Measurements from ENCODE around the gene MRAP2.
"Not testable (repeated sequence)": the region's sequence is repeated elsewhere in the genome, so short reads cannot be mapped to it uniquely, and the experiment has no call there.

Gene MRAP2

DNA sequence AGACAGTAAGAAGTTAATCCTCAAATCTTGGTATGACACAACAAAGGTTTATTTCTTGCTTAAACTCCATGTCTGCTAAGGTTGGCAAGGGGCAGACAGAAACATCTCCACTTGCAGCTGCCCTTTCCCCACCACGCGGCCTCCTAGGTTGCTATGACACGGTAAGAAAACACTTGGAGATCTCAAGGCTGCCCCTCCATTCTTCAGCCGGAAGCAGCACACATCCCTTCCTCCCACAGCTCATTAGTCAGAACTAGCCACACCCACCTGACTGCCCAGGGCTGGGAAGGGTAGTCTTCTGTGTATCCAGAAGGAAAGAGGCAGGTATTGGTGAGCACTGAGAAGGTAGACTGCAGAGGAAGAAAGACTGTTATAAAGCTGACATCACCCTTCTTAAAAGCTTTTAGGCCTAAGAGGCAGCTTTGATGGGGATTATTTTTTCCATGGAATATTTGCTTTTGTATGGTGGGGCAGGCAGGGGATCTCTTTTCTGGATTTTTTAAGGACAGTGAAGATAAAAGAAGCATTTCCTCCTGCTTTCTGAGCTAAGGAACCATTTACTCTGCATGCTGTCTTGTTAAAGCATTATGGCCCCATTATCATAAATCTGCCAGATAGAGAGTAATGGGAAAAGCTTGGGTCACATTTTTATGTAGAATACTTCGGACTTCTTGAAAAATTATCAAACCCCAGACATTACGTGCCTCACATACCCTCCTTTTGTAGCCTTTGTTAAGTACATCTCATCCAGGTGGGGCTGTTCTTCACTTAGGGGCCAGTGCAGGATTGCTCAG lies 41.6 kb downstream of the MRAP2 start:
- no peak for DNase-seq (ENCODE audit: low read depth in 2 of 2)

DNA sequence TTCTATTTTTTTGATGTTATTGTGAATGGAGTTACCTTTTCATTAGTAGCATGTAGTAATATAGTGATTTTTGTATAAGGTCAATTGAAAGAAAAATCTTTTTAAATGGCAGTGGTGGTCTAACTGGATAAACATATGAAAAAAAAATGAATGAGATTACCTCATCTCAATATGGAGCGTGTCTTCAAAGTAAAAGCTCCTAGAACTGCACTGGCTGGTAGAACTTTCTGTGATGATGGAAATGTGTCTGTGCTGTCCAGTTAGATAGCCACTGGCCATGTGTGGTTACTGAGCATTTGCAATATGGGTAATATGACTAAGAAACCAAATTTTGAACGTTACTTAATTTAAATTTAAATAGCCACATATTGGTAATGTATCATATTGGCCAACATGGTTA lies 44.1 kb downstream of the MRAP2 start:
- no peak for DNase-seq (ENCODE audit: low read depth in 2 of 2)

DNA sequence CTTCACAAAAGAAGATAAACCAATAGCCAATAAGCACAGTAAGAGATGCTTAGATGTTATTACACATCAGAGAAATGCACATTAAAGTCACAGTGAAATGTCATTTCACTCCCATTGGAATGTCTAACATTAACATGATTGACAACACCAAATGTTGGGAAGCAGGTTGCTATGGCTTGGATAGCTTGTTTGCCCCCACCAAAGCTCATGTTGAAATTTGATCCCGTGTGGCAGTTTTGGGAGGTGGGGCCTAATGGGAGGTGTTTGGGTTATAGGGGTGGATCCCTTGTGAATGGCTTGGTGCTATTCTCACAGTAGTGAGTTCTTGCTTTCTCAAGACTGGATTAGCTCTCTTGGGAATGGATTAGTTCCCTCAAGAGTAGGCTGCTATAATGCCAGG lies 44.8 kb downstream of the MRAP2 start:
- DNase-seq (ENCODE audit: low read depth in 2 of 2) = no peak

DNA sequence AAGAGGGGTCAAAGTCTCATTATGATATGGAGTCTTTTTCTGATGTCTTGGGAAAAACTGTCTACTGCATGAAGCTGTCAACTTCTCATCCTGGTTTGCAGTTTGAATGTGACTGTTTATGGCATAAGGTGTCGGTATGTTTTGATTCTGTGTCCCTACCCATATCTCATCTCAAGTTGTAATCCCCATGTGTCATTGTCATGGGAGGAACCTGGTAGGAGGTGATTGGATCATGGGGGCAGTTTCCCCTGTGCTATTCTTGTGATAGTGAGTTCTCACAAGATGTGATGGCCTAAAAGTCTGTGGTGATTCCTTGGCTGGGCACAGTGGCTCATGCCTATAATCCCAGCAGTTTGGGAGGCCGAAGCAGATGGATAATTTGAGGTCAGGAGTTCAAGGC lies 47.6 kb downstream of the MRAP2 start:
- DNase-seq (ENCODE audit: low read depth in 2 of 2) = no peak

DNA sequence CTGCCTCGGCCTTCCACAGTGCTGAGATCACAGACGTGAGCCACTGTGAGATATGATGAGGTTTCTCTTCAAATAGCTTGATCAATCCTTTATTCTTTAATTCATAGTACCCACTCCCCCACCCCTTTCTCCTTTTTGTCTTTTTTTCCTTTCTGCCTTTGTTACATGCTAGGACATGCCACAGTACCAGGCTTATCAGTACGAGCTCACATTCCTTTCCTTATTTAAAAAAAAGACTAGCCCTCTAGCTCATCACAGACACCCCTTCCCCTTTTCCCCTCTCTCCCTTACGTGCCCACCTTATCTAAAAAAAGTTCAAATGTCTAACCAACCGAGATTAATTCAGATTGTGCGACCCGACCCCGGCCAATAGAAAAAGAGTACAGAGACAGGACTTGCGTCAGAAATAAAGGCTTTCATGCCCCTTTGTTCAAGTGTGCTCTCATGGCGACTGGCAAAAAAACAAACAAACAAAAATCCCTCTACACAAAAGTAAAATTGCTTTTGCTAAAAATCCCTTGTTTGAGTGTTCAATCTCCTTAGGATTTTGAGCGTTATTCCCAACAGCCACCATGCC lies 49.2 kb downstream of the MRAP2 start:
- no peak for DNase-seq (ENCODE audit: low read depth in 2 of 2)

DNA sequence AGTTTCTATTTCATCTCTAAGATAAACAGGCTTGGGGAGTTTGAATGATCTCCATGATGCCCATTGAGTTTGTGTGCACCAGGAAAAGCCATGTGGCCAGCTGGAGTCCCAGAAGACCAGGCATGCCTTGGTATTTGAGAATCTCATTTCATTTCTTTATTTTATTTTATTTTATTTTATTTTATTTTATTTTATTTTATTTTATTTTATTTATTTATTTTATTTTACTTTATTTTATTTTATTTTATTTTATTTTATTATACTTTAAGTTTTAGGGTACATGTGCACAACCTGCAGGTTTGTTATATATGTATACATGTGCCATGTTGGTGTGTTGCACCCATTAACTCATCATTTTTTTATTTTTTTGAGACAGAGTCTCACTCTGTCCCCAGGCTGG lies 51.1 kb downstream of the MRAP2 start:
- DNase-seq (ENCODE audit: low read depth in 2 of 2) = not testable (repeated sequence)

DNA sequence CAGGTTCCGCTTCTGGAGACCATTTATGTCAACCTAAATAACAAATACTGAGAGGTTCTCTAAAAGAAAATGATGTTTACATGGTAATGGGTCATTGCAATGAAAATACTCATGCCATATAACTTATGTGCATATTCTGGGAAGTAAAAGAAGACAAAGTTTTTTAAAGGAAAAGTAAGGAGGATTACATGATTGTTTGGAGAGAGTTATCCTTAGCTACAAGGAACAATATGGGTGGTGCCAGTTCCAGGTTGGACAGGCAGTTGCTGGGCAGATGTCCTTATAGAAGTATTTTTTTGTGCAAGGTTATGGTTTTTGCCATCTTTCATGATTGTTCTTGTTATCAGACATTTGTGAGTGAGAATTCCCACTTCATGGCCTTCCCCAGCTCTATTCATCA lies 52.5 kb downstream of the MRAP2 start:
- no peak for DNase-seq (ENCODE audit: low read depth in 2 of 2)

DNA sequence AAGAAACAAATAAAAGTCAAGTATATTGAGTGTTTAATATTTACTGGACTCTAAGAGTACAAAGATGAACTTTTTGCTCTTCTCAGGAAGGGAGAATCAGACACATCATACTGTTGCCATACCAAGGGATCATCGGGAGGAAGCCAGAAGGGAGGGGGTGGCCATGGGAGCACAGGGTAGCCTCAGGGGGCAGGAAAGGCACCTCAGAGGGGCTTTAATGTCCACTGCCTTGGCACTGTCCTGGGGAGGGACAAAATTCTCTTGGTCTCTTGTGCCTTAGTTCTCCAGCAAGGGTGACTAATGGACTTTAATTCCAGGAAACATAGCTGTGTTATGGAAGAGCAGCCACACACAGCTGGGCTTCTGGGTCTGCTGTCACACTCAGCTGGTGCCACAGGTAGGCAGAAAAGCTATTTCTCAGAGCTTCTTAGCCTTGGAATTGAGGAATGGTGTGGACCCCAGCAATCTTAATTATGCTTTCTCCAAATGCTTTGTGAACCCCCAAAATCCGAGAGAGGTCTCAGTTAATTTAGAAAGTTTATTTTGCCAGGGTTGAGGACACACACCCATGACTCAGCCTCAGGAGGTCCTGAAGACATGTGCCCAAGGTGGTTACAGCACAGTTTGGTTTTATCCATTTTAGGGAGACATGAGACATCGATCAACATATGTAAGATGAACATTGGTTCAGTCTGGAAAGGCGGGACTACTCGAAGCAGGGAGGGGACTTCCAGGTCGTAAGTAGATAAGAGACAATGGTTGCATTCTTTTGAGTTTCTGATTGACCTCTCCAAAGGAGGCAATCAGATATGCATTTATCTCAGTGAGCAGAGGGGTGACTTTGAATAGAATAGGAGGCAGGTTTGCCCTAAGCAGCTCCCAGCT lies 53.2 kb downstream of the MRAP2 start:
- DNase-seq (ENCODE audit: low read depth in 2 of 2) = no peak

DNA sequence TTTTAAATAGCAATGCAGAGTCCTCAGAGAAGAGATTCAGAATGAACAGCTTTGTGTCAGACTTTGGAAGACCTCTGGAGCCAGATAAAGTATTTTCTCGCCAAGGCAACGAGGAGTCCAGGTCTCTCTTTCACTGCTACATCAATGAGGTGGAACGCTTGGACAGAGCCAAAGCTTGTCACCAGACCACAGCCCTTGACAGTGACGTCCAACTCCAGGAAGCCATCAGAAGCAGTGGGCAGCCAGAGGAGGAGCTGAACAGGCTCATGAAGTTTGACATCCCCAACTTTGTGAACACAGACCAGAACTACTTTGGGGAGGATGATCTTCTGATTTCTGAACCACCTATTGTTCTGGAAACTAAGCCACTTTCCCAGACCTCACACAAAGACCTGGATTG lies 55.5 kb downstream of the MRAP2 start:
- no peak for DNase-seq (ENCODE audit: low read depth in 2 of 2)

DNA sequence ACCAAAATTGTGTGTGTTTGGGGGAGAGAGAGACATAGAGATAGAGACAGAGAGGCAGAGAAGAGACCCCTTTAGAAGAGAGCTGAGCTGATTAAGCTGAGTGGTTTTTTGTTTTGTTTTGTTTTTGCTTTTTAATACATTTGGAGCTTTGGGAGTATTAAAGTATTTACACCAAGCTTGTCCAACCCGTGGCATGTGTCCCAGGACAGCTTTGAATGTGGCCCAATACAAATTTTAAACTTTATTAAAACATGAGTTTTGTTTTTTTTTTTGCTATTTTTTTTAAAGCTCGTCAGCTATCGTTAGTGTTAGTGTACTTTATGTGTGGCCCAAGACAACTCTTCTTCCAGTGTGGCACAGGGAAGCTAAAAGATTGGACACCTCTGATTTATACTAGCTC lies 56.0 kb downstream of the MRAP2 start:
- DNase-seq (ENCODE audit: low read depth in 2 of 2) = no peak

DNA sequence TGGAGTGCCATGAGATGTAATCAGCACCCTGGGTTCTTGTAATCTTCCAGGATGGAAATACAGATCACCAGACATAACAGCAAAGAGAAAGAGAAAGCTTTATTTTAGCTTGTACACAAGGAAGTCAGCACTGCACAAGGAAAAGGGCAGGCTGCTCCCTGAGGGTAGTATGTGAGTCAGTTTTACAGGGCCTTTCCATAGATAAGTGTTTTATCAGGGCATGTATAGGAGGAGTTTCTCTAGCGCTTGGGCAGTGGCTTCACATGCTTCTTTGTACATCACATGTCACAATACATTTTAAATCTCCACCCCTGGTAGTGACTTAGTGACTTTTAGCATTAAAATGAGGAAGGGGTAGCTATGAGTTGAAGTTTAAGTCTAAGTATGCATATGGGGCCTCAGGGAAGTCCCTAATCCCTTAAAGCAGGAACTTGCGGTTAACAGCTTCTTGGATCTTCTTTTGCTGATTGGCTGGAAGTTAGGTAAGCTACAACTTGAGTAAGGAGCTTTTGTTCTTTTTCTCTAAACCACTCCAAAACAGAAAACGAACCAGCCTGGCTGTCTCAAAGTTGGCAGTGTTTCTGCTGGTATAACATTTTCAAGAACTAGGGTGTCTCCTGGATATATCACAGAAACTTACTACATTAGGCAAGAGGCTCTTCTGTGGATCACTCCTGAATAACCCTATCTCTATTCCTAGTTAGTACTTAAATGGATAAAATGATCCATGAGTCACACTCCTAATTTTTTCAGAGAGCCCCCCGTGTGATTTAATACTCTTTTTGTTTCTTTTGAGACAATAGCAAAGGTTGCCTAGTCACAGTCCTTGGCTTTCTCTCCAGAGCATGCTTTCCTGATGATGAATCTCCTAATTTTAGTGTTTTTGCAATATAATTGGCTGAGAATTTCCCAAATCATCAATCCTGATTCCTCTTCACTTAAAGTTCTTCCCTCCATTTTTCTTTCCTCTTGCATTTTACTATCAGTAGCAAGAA lies 60.2 kb downstream of the MRAP2 start:
- no peak for DNase-seq (ENCODE audit: low read depth in 2 of 2)

DNA sequence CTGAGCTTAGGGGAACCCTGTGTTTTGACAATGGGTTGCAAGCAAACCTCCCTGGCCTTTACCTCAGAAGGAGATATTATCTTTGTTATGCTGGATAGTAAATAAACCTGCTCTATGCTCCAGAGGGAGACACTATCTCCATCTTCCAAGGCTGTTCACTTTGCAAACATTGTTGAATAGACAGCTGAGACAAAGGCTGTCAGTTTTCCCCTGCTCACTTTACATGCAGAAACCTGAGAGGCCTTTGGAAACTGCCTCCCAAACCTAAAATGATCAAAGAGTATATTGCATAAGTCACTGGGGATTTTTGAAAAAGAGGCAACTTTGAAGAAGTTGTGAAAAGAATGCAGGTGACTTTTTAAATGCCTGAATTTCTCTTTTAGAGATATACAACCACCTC lies 61.6 kb downstream of the MRAP2 start:
- DNase-seq (ENCODE audit: low read depth in 2 of 2) = no peak

DNA sequence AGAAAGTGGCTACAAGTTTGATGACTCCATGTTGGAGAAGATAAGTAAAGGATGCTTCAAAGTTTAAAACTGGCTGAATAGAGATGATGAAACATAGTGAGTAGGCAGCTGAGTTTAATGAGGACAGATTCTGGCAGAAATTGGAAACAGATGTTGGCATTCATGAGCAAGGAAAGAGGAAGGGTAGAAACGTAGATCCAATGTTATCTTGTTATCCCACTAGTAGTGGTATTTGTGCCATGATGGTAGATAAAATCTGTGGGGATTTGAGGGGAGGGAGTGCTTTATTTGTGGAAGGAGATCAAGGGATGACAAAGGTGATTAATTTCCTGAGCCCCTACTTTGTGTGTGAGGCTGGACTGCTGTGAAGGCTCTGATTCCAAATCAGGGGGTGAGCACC lies 69.5 kb downstream of the MRAP2 start:
- DNase-seq (ENCODE audit: low read depth in 2 of 2) = no peak

DNA sequence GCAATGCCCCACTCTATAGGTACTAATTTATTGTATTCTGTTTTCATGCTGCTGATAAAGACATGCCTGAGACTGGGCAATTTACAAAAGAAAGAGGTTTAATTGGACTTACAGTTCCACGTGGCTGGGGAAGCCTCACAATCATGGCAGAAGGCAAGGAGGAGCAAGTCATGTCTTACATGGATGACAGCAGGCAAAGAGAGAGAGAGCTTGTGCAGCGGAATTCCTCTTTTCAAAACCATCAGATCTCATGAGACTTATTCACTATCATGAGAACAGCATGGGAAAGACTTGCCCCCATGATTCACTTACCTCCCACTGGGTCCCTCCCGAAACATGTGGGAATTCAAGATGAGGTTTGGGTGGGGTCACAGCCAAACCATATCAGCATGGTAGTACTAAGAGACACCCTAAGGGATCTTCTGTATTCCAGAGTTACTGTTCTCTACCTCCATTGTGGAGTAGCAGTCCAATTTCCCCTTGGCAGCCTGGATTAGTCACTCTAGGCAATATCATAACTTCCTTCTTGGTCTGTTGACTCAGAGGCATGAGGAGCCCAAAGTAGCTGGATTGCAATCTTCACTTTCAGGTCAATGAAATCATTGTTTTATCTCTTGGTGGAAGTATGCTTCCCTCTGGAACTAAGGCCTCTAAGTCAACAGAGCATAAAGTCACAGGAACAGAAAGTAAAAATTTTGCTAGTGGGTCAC lies 71.8 kb downstream of the MRAP2 start:
- not testable (repeated sequence) for DNase-seq (ENCODE audit: low read depth in 2 of 2)

DNA sequence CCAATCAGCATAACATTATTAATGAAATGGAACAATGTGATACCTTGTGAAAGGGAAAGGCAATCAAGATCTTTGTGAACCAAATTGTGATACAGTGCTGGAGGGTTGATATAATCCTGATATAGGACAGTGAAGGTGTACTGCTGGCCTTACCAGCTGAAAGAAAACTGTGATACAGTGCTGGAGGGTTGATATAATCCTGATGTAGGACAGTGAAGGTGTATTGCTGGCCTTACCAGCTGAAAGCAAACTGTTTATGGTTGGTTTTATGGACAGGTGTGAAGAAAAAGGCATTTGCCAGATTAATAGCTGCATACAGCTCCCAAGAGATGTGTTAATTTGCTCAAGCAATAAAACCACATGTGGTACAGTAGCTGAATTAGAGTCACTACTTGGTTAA lies 73.9 kb downstream of the MRAP2 start:
- no peak for DNase-seq (ENCODE audit: low read depth in 2 of 2)

DNA sequence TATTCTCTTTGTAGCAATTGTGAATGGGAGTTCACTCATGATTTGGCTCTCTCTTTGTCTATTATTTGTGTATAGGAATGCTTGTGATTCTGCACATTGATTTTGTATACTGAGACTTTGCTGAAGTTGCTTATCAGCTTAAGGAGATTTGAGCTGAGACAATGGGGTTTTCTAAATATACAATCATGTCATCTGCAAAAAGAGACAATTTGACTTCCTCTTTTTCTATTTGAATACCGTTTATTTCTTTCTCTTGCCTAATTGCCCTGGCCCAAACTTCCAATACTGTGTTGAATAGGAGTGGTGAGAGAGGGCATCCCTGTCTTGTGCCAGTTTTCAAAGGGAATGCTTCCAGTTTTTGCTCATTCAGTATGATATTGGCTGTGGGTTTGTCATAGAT lies 77.8 kb downstream of the MRAP2 start:
- not testable (repeated sequence) for DNase-seq (ENCODE audit: low read depth in 2 of 2)

DNA sequence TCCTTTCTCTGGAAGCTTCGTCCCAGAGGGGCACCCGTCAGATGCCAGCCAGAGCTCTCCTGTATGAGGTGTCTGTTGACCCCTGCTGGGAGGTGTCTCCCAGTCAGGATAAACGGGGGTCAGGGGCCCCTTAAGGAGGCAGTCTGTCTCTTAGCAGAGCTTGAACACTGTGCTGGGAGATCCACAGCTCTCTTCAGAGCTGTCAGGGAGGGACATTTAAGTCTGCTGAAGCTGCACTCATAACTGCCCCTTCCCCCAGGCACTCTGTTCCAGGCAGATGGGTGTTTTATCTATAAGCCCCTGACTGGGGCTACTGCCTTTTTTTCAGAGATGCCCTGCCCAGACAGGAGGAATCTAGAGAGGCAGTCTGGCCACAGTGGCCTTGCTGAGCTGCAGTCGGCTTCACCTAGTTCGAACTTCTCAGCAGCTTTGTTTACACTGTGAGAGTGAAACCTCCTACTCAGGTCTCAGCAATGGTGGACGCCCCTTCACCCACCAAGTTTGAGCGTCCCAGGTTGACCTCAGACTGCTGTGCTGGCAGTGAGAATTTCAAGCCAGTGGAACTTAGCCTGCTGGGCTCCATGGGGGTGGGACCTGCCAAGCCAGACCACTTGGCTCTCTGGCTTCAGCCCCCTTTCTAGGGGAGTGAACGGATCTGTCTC lies 81.5 kb downstream of the MRAP2 start:
- not testable (repeated sequence) for DNase-seq (ENCODE audit: low read depth in 2 of 2)

DNA sequence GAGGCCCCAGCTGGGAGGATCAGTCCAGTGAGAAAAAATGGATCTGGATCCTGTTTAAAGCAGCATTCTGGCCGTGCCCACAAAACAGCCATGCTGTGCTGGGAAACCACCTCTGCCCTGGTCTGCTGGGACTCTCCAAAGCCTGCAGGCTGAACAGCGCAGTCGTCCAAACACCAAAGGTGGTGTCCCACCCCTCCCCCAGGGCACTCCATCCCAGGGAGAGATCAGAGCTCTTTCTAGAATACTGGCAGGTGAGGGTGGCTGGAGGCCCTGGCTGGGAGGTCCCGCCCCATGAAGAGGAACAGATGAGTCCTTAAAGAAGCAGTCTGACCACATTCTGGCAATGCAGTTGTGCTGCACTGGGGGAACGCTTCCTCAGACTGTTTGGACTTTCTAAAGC lies 84.6 kb downstream of the MRAP2 start:
- no peak for DNase-seq (ENCODE audit: low read depth in 2 of 2)

DNA sequence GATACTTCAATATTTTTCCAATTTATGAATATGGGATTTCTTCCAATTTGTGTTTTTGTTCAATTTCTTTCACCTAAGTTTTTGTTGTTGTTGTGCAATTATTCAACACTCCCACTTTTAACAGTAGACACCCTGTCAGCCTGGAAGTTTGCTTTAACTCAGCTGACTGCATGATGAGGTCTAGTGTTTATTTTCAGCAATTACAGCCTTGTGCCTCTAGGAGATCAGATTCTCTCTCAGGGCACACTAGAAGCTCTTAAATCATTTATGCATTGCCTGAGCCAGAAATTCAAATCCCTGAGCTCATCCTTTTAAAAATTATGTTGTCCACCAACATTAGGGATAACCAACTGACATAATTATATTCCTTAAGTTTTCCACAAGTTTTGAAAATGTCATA lies 85.7 kb downstream of the MRAP2 start:
- DNase-seq (ENCODE audit: low read depth in 2 of 2) = no peak

DNA sequence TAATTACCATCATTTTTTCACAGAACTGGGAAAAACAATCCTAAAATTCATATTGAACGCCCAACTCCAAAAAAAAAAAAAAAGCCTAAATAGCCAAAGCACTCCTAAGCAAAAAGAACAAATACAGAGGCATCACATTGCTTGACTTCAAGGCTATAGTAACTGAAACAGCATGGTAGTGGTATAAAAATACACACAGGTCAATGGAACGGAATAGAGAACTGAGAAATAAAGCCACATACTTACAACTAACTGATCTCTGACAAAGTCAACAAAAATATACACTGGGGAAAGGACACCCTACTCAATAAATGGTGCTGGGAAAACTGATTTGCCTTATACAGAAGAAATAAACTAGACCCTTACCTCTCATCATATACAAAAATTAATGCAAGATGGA lies 89.6 kb downstream of the MRAP2 start:
- no peak for DNase-seq (ENCODE audit: low read depth in 2 of 2)

All from stimulated activated CD8-positive, alpha-beta memory T cell treated with anti-CD3 and anti-CD28 coated beads, Interleukin-15, amount 100 ng/mL, for 48 hours (primary cell).